OCI-LY7 (cell line): ENCODE data around the gene POU2AF1.

Source experiments
- EZH2phosphoT487 ChIP-seq: fragments of 200-600 bp; sonication (generic); IDR thresholded peaks from 2 replicates; pipeline ENCODE4 v1.6.1; 2018; ENCODE audit warnings: low read depth, borderline replicate concordance, mild to moderate bottlenecking, mixed run types, antibody characterized with exemption, low read length, moderate library complexity, mixed read lengths
- TF ChIP-seq, protein P1 (sequence below): fragments of 200-600 bp; sonication (generic); conservative IDR thresholded peaks from 2 replicates; pipeline ENCODE4 v1.5.1; 2014; ENCODE audit warnings: mild to moderate bottlenecking, antibody characterized with exemption, low read length, moderate library complexity, mixed read lengths

- TF ChIP-seq, protein P1, sequence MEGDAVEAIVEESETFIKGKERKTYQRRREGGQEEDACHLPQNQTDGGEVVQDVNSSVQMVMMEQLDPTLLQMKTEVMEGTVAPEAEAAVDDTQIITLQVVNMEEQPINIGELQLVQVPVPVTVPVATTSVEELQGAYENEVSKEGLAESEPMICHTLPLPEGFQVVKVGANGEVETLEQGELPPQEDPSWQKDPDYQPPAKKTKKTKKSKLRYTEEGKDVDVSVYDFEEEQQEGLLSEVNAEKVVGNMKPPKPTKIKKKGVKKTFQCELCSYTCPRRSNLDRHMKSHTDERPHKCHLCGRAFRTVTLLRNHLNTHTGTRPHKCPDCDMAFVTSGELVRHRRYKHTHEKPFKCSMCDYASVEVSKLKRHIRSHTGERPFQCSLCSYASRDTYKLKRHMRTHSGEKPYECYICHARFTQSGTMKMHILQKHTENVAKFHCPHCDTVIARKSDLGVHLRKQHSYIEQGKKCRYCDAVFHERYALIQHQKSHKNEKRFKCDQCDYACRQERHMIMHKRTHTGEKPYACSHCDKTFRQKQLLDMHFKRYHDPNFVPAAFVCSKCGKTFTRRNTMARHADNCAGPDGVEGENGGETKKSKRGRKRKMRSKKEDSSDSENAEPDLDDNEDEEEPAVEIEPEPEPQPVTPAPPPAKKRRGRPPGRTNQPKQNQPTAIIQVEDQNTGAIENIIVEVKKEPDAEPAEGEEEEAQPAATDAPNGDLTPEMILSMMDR = no peak
- no peak for TF ChIP-seq EZH2phosphoT487
These were observed 6.5 kb downstream of the POU2AF1 start for GRCh38 chr11:111372538-111372937.
